Measurements from ENCODE around the gene GSS.

GSS gene

GRCh38 chr20:34992751-34993417 lies 37.3 kb upstream of the GSS start:
- Histone ChIP-seq H2BK5ac (ENCODE audit: low read depth, low read length, poor library complexity, severe bottlenecking) (no peak overlapping the region), H2BK120ac (ENCODE audit: low read depth, low read length) (no peak overlapping the region), H3K9ac (ENCODE audit: low read length) (no peak overlapping the region), H3K79me1 (replicated peaks; ENCODE audit: low read length, poor library complexity, severe bottlenecking) (peaks cover 18% of the 10 kb centered on the region), H2BK12ac (ENCODE audit: low read length in 2 of 2) (no peak overlapping the region), H3K18ac (ENCODE audit: low read depth in 1 of 2, low read length in 2 of 2) (no peak overlapping the region), H2BK15ac (ENCODE audit: low read depth, poor library complexity, severe bottlenecking) (no peak overlapping the region), H3K9me3 (ENCODE audit: control insufficient read depth, low read length) (no peaks in the 10 kb centered on the region), H4K8ac (ENCODE audit: low read length) (no peak overlapping the region), H3K14ac (ENCODE audit: low read length in 2 of 2) (no peak overlapping the region), H3K4me1 (ENCODE audit: control insufficient read depth, insufficient read depth, low read depth, low read length) (peaks cover 10% of the 10 kb centered on the region), H3K4me3 (ENCODE audit: insufficient read depth in 1 of 2, low read depth in 1 of 2, low read length in 2 of 2) (no peak overlapping the region), H3K23ac (ENCODE audit: low read length in 2 of 2) (no peak overlapping the region), H3K36me3 (ENCODE audit: control insufficient read depth in 1 of 2, insufficient read depth in 2 of 2, low read depth in 1 of 2, low read length in 2 of 2) (peaks cover 49 to 56% of the 10 kb centered on the region in 2 experiments), H2AFZ (ENCODE audit: low read depth, low read length) (no peak overlapping the region), H3K27me3 (ENCODE audit: control insufficient read depth in 1 of 2, insufficient read depth in 1 of 2, low read length in 2 of 2) (peaks cover 0 to 4% of the 10 kb centered on the region in 2 experiments), H2AK5ac (ENCODE audit: low read length, severe bottlenecking) (no peak overlapping the region), H3K27ac (ENCODE audit: low read length, poor library complexity, severe bottlenecking) (no peak overlapping the region), H4K91ac (ENCODE audit: low read length) (no peak overlapping the region), H3K4ac (ENCODE audit: low read depth in 1 of 2, low read length in 2 of 2) (no peak overlapping the region), H3K4me2 (ENCODE audit: low read length, poor library complexity, severe bottlenecking) (no peak overlapping the region)
- WGBS: 99% methylated on average over 14 of the region's 20 CpGs
- DNase-seq: no peak

- Histone ChIP-seq H3K4ac (ENCODE audit: low read depth in 1 of 2, low read length in 2 of 2) (no peak overlapping the region), H2BK15ac (ENCODE audit: low read depth, poor library complexity, severe bottlenecking) (no peak overlapping the region), H3K4me1 (ENCODE audit: control insufficient read depth, insufficient read depth, low read depth, low read length) (peaks cover under 1% of the 10 kb centered on the region), H3K79me1 (replicated peaks; ENCODE audit: low read length, poor library complexity, severe bottlenecking) (peaks cover 12% of the 10 kb centered on the region), H3K4me2 (ENCODE audit: low read length, poor library complexity, severe bottlenecking) (no peak overlapping the region), H4K91ac (ENCODE audit: low read length) (no peak overlapping the region), H3K23ac (ENCODE audit: low read length in 2 of 2) (no peak overlapping the region), H3K27ac (ENCODE audit: low read length, poor library complexity, severe bottlenecking) (no peak overlapping the region), H3K36me3 (ENCODE audit: control insufficient read depth in 1 of 2, insufficient read depth in 2 of 2, low read depth in 1 of 2, low read length in 2 of 2) (peaks cover 35 to 37% of the 10 kb centered on the region in 2 experiments), H3K14ac (ENCODE audit: low read length in 2 of 2) (no peak overlapping the region), H3K4me3 (ENCODE audit: insufficient read depth in 1 of 2, low read depth in 1 of 2, low read length in 2 of 2) (no peak overlapping the region), H2AK5ac (ENCODE audit: low read length, severe bottlenecking) (no peak overlapping the region), H3K27me3 (ENCODE audit: control insufficient read depth in 1 of 2, insufficient read depth in 1 of 2, low read length in 2 of 2) (peaks cover 6 to 26% of the 10 kb centered on the region in 2 experiments), H3K18ac (ENCODE audit: low read depth in 1 of 2, low read length in 2 of 2) (no peak overlapping the region), H4K8ac (ENCODE audit: low read length) (no peak overlapping the region), H3K9me3 (ENCODE audit: control insufficient read depth, low read length) (no peaks in the 10 kb centered on the region), H2BK5ac (ENCODE audit: low read depth, low read length, poor library complexity, severe bottlenecking) (no peak overlapping the region), H2AFZ (ENCODE audit: low read depth, low read length) (no peak overlapping the region), H2BK120ac (ENCODE audit: low read depth, low read length) (no peak overlapping the region), H2BK12ac (ENCODE audit: low read length in 2 of 2) (no peak overlapping the region), H3K9ac (ENCODE audit: low read length) (no peak overlapping the region)
- WGBS: 93% methylated on average over 18 of the region's 18 CpGs
- DNase-seq: no peak
Measured at GRCh38 chr20:34990661-34991214, 35.1 kb upstream of the GSS start.

GRCh38 chr20:34990231-34990630 lies 34.6 kb upstream of the GSS start:
- no peak overlapping the region for H3K27ac ChIP-seq (ENCODE audit: low read length, poor library complexity, severe bottlenecking)
- H2AFZ ChIP-seq (ENCODE audit: low read depth, low read length): no peak overlapping the region
- H3K4ac ChIP-seq (ENCODE audit: low read depth in 1 of 2, low read length in 2 of 2): no peak overlapping the region
- WGBS: 91% methylated on average over 10 of the region's 11 CpGs
- H3K9me3 ChIP-seq (ENCODE audit: control insufficient read depth, low read length): no peaks in the 10 kb centered on the region
- H3K27me3 ChIP-seq (ENCODE audit: control insufficient read depth in 1 of 2, insufficient read depth in 1 of 2, low read length in 2 of 2): peaks cover 11 to 31% of the 10 kb centered on the region in 2 experiments
- H2BK12ac ChIP-seq (ENCODE audit: low read length in 2 of 2): no peak overlapping the region
- no peak overlapping the region for H4K91ac ChIP-seq (ENCODE audit: low read length)
- H3K9ac ChIP-seq (ENCODE audit: low read length): no peak overlapping the region
- peaks cover 30 to 31% of the 10 kb centered on the region in 2 experiments for H3K36me3 ChIP-seq (ENCODE audit: control insufficient read depth in 1 of 2, insufficient read depth in 2 of 2, low read depth in 1 of 2, low read length in 2 of 2)
- no peak overlapping the region for H3K18ac ChIP-seq (ENCODE audit: low read depth in 1 of 2, low read length in 2 of 2)
- H2BK15ac ChIP-seq (ENCODE audit: low read depth, poor library complexity, severe bottlenecking): no peak overlapping the region
- H3K14ac ChIP-seq (ENCODE audit: low read length in 2 of 2): no peak overlapping the region
- no peak overlapping the region for H3K4me2 ChIP-seq (ENCODE audit: low read length, poor library complexity, severe bottlenecking)
- no peak overlapping the region for H2BK120ac ChIP-seq (ENCODE audit: low read depth, low read length)
- H3K23ac ChIP-seq (ENCODE audit: low read length in 2 of 2): no peak overlapping the region
- H3K4me1 ChIP-seq (ENCODE audit: control insufficient read depth, insufficient read depth, low read depth, low read length): no peaks in the 10 kb centered on the region
- H3K79me1 ChIP-seq (replicated peaks; ENCODE audit: low read length, poor library complexity, severe bottlenecking): peaks cover 12% of the 10 kb centered on the region
- H2BK5ac ChIP-seq (ENCODE audit: low read depth, low read length, poor library complexity, severe bottlenecking): no peak overlapping the region
- no peak overlapping the region for H3K4me3 ChIP-seq (ENCODE audit: insufficient read depth in 1 of 2, low read depth in 1 of 2, low read length in 2 of 2)
- H4K8ac ChIP-seq (ENCODE audit: low read length): no peak overlapping the region
- no peak overlapping the region for H2AK5ac ChIP-seq (ENCODE audit: low read length, severe bottlenecking)
- DNase-seq: no peak

GRCh38 chr20:34989670-34990069 lies 34.1 kb upstream of the GSS start:
- Histone ChIP-seq H3K27ac (ENCODE audit: low read length, poor library complexity, severe bottlenecking) (no peak overlapping the region), H3K4me2 (ENCODE audit: low read length, poor library complexity, severe bottlenecking) (no peak overlapping the region), H3K9ac (ENCODE audit: low read length) (no peak overlapping the region), H4K91ac (ENCODE audit: low read length) (no peak overlapping the region), H3K36me3 (ENCODE audit: control insufficient read depth in 1 of 2, insufficient read depth in 2 of 2, low read depth in 1 of 2, low read length in 2 of 2) (peaks cover 24 to 26% of the 10 kb centered on the region in 2 experiments), H2BK12ac (ENCODE audit: low read length in 2 of 2) (no peak overlapping the region), H3K4me3 (ENCODE audit: insufficient read depth in 1 of 2, low read depth in 1 of 2, low read length in 2 of 2) (no peak overlapping the region), H3K4ac (ENCODE audit: low read depth in 1 of 2, low read length in 2 of 2) (no peak overlapping the region), H2BK5ac (ENCODE audit: low read depth, low read length, poor library complexity, severe bottlenecking) (no peak overlapping the region), H3K14ac (ENCODE audit: low read length in 2 of 2) (no peak overlapping the region), H3K27me3 (ENCODE audit: control insufficient read depth in 1 of 2, insufficient read depth in 1 of 2, low read length in 2 of 2) (peaks cover 17 to 36% of the 10 kb centered on the region in 2 experiments), H3K23ac (ENCODE audit: low read length in 2 of 2) (no peak overlapping the region), H2AFZ (ENCODE audit: low read depth, low read length) (no peak overlapping the region), H2BK120ac (ENCODE audit: low read depth, low read length) (no peak overlapping the region), H4K8ac (ENCODE audit: low read length) (no peak overlapping the region), H3K79me1 (replicated peaks; ENCODE audit: low read length, poor library complexity, severe bottlenecking) (peaks cover 11% of the 10 kb centered on the region), H3K4me1 (ENCODE audit: control insufficient read depth, insufficient read depth, low read depth, low read length) (peaks cover 2% of the 10 kb centered on the region), H2AK5ac (ENCODE audit: low read length, severe bottlenecking) (no peak overlapping the region), H2BK15ac (ENCODE audit: low read depth, poor library complexity, severe bottlenecking) (no peak overlapping the region), H3K9me3 (ENCODE audit: control insufficient read depth, low read length) (no peaks in the 10 kb centered on the region), H3K18ac (ENCODE audit: low read depth in 1 of 2, low read length in 2 of 2) (no peak overlapping the region)
- no peak for DNase-seq
- WGBS: 95% methylated on average over 14 of the region's 14 CpGs

All from mesenchymal stem cell (in vitro differentiated cells and primary cell).